ENCODE measurements around the gene DOCK3.

- TF ChIP-seq CTCF (IDR thresholded peaks at IDR 0.05; ENCODE audit: low read depth, low read length): no peak
- no peak for TF ChIP-seq EZH2phosphoT487 (IDR thresholded peaks at IDR 0.05; ENCODE audit: low read depth)
These were observed 23.3 kb upstream of the DOCK3 start for GRCh38 chr3:50651445-50651844.
